Parietal lobe (tissue), 2 donors: Measurements from ENCODE around the gene IPO9. TPM values are rescaled to one million over a fixed set of nuclear protein-coding genes. Genes with fewer than 3 reads are reported as not detected.

Source experiments
- small RNA-seq: library from RNA; depleted of rRNA; stranded (forward); fragments of <200 nt; gene quantifications from one replicate; pipeline ENCODE3, GENCODE V24; 2014; ENCODE audit warnings: low replicate concordance
- total RNA-seq: library from RNA; depleted of rRNA; stranded (reverse); fragments of >200 nt; gene quantifications from one replicate; pipeline ENCODE4 v1.2.3, GENCODE V29; 2014

Gene IPO9
- total RNA-seq: 61.3 TPM

DNA sequence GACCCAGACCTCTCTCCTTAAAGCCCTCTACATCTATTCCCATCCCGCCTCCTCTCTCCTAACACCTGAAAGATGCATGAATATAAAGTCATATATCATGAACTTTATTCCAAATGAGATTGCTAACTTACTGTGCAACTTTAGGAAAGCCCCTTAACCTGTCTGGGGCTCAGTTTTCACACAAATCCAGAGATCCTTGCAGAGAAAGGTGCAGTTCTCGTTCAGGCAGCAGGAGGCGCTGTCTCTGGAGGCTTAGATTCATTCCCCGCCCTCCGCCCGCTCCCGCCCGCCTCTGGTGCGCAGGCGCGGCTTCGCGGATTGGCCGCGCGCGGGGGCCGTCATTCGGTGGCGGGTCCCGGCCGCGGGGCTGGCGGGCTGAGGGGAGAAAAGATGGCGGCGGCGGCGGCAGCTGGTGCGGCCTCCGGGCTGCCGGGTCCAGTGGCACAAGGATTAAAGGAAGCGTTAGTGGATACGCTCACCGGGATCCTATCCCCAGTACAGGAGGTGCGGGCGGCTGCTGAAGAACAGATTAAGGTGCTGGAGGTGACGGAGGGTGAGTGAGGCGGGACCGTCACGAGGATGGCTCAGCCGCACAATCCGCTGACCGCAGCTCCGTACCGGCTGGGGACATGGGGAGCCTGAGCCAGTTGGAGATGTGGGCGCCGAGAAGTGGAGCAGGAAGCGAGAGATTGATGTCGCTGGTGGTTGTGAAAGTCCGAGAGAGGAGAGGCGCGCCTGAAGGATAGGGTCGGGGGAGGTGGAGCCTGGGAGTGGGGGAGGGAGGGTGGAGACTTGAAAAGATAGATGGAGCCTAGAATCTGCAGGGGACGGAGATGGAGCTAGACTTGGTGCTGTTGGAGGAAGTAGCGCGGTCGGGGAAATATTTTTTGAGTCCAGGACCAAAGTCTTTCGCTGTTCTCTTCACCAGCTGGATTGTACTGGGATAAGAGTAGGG, at the start of gene IPO9:
Gene IPO9 (plus strand): TSS at position 338 of the 955 bp plus-strand sequence. CDS start 53 bp downstream, at position 391.

DNA sequence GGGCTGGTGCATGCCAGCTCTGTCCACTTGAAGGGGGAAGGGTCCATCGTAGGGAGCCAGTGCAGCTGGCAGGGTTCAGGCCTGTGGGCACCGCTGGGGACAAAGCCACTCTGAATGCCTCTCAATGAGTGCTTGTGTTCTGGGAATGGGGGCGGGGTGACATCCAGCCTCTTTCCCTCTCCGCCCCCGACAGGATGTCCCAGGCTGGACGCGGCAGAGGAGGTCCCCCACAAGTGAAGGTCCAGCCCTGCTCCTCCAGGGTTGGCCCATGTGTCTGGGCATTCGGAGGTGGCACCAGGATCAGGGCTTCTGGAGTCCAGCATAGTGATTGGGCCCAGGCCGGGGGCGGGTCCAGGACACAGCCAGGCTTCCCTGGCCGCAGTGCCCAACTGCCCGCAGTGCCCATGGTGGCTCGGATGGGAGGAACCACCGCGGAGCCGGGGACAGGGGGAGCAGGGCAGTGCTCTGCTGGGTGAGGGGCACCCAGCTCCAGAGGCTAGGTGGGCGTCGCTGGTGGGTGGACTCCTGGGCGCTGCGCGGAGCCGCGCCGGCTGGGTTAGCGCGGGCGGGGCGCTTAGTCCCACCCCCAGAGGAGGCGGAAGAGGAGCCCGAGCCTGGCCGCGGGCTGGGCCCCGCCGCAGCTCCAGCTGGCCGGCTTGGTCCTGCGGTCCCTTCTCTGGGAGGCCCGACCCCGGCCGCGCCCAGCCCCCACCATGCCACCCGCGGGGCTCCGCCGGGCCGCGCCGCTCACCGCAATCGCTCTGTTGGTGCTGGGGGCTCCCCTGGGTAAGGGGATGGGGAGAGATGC, 59.5 kb downstream of the IPO9 start, which contains the start of gene SHISA4:
Gene SHISA4 (plus strand): TSS at position 617 of the 808 bp plus-strand sequence. CDS start 97 bp downstream, at position 714.

Small RNA genes lying within 50 kb of the gene (small RNA-seq; reads per million reads assigned to genes)
- gene MIR1231 (not detected), gene MIR6739 (not detected)

Other genes starting within 250 kb of the IPO9 start
- gene SHISA4, start 59.7 kb downstream of the IPO9 start, total RNA-seq: 15.7 TPM
- 0.31 TPM for gene LMOD1, start 117.4 kb downstream of the IPO9 start, total RNA-seq
- 41.3 TPM for gene TIMM17A, start 126.3 kb downstream of the IPO9 start, total RNA-seq
- 13.1 TPM for gene RNPEP, start 153.5 kb downstream of the IPO9 start, total RNA-seq
- 0.31 TPM for gene ELF3, start 181.4 kb downstream of the IPO9 start, total RNA-seq